ENCODE measurements around the gene SETD7.

The SETD7 gene

GRCh38 chr4:139537292-139537691 is 18.7 kb downstream of the SETD7 start:
- no peak for TF ChIP-seq EZH2 (IDR thresholded peaks at IDR 0.05; ENCODE audit: borderline replicate concordance, low read length)
- no peak for TF ChIP-seq CTCF (IDR thresholded peaks at IDR 0.05; ENCODE audit: low read length)

GRCh38 chr4:139535871-139536234 is 20.2 kb downstream of the SETD7 start:
- Histone ChIP-seq H2AFZ (ENCODE audit: low read length) (no peak overlapping the region), H3K27ac (ENCODE audit: low read depth, low read length, poor library complexity, severe bottlenecking) (no peak overlapping the region), H3F3A (ENCODE audit: insufficient read depth, low read length) (no peaks in the 10 kb centered on the region), H3K79me2 (ENCODE audit: insufficient read depth, low read length) (peaks cover 6% of the 10 kb centered on the region), H3K9ac (ENCODE audit: low read length) (no peak overlapping the region), H3K4me2 (ENCODE audit: low read length) (no peak overlapping the region), H3K4me1 (ENCODE audit: insufficient read depth, low read length, severe bottlenecking) (no peaks in the 10 kb centered on the region), H3K27me3 (ENCODE audit: insufficient read depth, low read length) (no peaks in the 10 kb centered on the region), H3K9me3 (ENCODE audit: low read length) (no peaks in the 10 kb centered on the region), H4K20me1 (ENCODE audit: insufficient read depth, low read length) (no peaks in the 10 kb centered on the region), H3K4me3 (ENCODE audit: low read depth, low read length, poor library complexity, severe bottlenecking) (no peak overlapping the region), H3K9me2 (ENCODE audit: low read depth, low read length) (no peaks in the 10 kb centered on the region), H3K36me3 (ENCODE audit: insufficient read depth, low read length) (peaks cover 46% of the 10 kb centered on the region)
- no peak for TF ChIP-seq EZH2 (IDR thresholded peaks at IDR 0.05; ENCODE audit: borderline replicate concordance, low read length)
- TF ChIP-seq CTCF (IDR thresholded peaks at IDR 0.05; ENCODE audit: low read length): no peak

More at GRCh38 chr4:139537292-139537691, 18.7 kb downstream of the SETD7 start:
- Histone ChIP-seq H3K27ac (ENCODE audit: low read depth, low read length, poor library complexity, severe bottlenecking) (no peak overlapping the region), H3K27me3 (ENCODE audit: insufficient read depth, low read length) (no peaks in the 10 kb centered on the region), H3K9ac (ENCODE audit: low read length) (no peak overlapping the region), H4K20me1 (ENCODE audit: insufficient read depth, low read length) (no peaks in the 10 kb centered on the region), H3K4me3 (ENCODE audit: low read depth, low read length, poor library complexity, severe bottlenecking) (no peak overlapping the region), H3K36me3 (ENCODE audit: insufficient read depth, low read length) (peaks cover 55% of the 10 kb centered on the region), H3K9me3 (ENCODE audit: low read length) (no peaks in the 10 kb centered on the region), H3F3A (ENCODE audit: insufficient read depth, low read length) (no peaks in the 10 kb centered on the region), H3K4me1 (ENCODE audit: insufficient read depth, low read length, severe bottlenecking) (no peaks in the 10 kb centered on the region), H3K4me2 (ENCODE audit: low read length) (no peak overlapping the region), H2AFZ (ENCODE audit: low read length) (no peak overlapping the region), H3K79me2 (ENCODE audit: insufficient read depth, low read length) (peaks cover 6% of the 10 kb centered on the region), H3K9me2 (ENCODE audit: low read depth, low read length) (no peaks in the 10 kb centered on the region)

- H3K79me2 ChIP-seq (ENCODE audit: insufficient read depth, low read length): peaks cover 6% of the 10 kb centered on the region; the same call in 1 of the 2 replicates
- no peaks in the 10 kb centered on the region for H4K20me1 ChIP-seq (ENCODE audit: insufficient read depth, low read length)
- H3K9me3 ChIP-seq (ENCODE audit: low read length): no peaks in the 10 kb centered on the region
- no peak overlapping the region for H3K9ac ChIP-seq (ENCODE audit: low read length)
- H3K27ac ChIP-seq (ENCODE audit: low read depth, low read length, poor library complexity, severe bottlenecking): no peak overlapping the region
- H3K4me1 ChIP-seq (ENCODE audit: insufficient read depth, low read length, severe bottlenecking): no peaks in the 10 kb centered on the region
- no peaks in the 10 kb centered on the region for H3K27me3 ChIP-seq (ENCODE audit: insufficient read depth, low read length)
- H3K36me3 ChIP-seq (ENCODE audit: insufficient read depth, low read length): peaks cover 41% of the 10 kb centered on the region
- H3K4me3 ChIP-seq (ENCODE audit: low read depth, low read length, poor library complexity, severe bottlenecking): no peak overlapping the region
- no peaks in the 10 kb centered on the region for H3K9me2 ChIP-seq (ENCODE audit: low read depth, low read length)
- H2AFZ ChIP-seq (ENCODE audit: low read length): no peak overlapping the region
- no peaks in the 10 kb centered on the region for H3F3A ChIP-seq (ENCODE audit: insufficient read depth, low read length)
- TF ChIP-seq CTCF (IDR thresholded peaks at IDR 0.05; ENCODE audit: low read length): no peak
- no peak for TF ChIP-seq EZH2 (IDR thresholded peaks at IDR 0.05; ENCODE audit: borderline replicate concordance, low read length)
- no peak overlapping the region for H3K4me2 ChIP-seq (ENCODE audit: low read length)
Measured at GRCh38 chr4:139535228-139535870, 20.7 kb downstream of the SETD7 start.

Measured in OCI-LY1 (cell line).